B cell (primary cell): Measurements from ENCODE around the gene ZNF354B. TPM values are rescaled to one million over a fixed set of nuclear protein-coding genes. Genes with fewer than 3 reads are reported as not detected.

Experiments used
- ATAC-seq: fragments of 200-7000 bp; cut with Tn5 transposase; one replicate; pipeline ENCODE4 v1.10.0; 2021; ENCODE audit warnings: low read depth, mild to moderate bottlenecking, moderate number of reproducible peaks, moderate library complexity
- CTCF ChIA-PET: fragments of 350-600 bp; sonication (Branson Sonifier 250); formaldehyde crosslinking; loops from one replicate; lab custom pipeline; 2021; ENCODE audit warnings: antibody characterized with exemption, inconsistent platforms; lab: Charles Lee
- POLR2A ChIA-PET: fragments of 350-600 bp; sonication (Branson Sonifier 250); formaldehyde crosslinking; loops from one replicate; lab custom pipeline; 2021; ENCODE audit warnings: antibody characterized with exemption; lab: Charles Lee
- DNase-seq: peaks from one replicate; pipeline ENCODE4 v3.0.0; 2013
- H2AFZ ChIP-seq: 2 replicates; pipeline ENCODE4 v1.6.1; 2012; ENCODE audit warnings: mild to moderate bottlenecking, low read depth, low read length; ENCODE audit not compliant: insufficient read depth, poor library complexity, severe bottlenecking
- H3K27ac ChIP-seq, 2 donors: 1 replicate in 1 of 2; 2 replicates in 1 of 2; pipeline ENCODE4 v1.5.1; 2012 to 2013; ENCODE audit warnings: low read length in 2 of 2, mild to moderate bottlenecking in 2 of 2, moderate library complexity in 1 of 2
- H3K27me3 ChIP-seq, 4 experiments: fragments of 200-600 bp in 1 of 4; sonication (generic) in 1 of 4; replicated peaks in 1 of 4; 1 replicate in 2 of 4; 2 replicates in 2 of 4; pipeline versions ENCODE4 v1.6.1 to v1.7.0; 2013 to 2016; ENCODE audit warnings: low read length in 3 of 4, mild to moderate bottlenecking in 2 of 4, mixed read lengths in 1 of 4, moderate library complexity in 1 of 4; ENCODE audit not compliant: insufficient read depth in 4 of 4, control insufficient read depth in 3 of 4; ENCODE audit errors: control extremely low read depth in 1 of 4
- H3K36me3 ChIP-seq, 2 experiments: replicated peaks in 1 of 2; 1 replicate in 1 of 2; 2 replicates in 1 of 2; pipeline versions ENCODE4 v1.6.1 to v1.7.1; 2013; ENCODE audit warnings: low read length in 1 of 2; ENCODE audit not compliant: insufficient read depth in 2 of 2, control insufficient read depth in 1 of 2; ENCODE audit errors: control extremely low read depth in 1 of 2, extremely low read depth in 1 of 2
- H3K4me1 ChIP-seq, 2 donors: fragments of 200-600 bp in 1 of 2; sonication (generic) in 1 of 2; 1 replicate in 1 of 2; 2 replicates in 1 of 2; pipeline versions ENCODE4 v1.5.1 to v1.6.1; 2013 to 2017; ENCODE audit warnings: low read length in 2 of 2; ENCODE audit not compliant: control insufficient read depth in 2 of 2, insufficient read depth in 2 of 2
- H3K4me2 ChIP-seq: replicated peaks from 2 replicates; pipeline ENCODE3; 2012; ENCODE audit warnings: mild to moderate bottlenecking, low read depth, low read length; ENCODE audit not compliant: poor library complexity, severe bottlenecking
- H3K4me3 ChIP-seq, 5 experiments: fragments of 200-600 bp in 1 of 5; sonication (generic) in 1 of 5; 1 replicate in 3 of 5; 2 replicates in 2 of 5; pipeline versions ENCODE4 v1.5.1 to v1.7.0; 2011 to 2016; ENCODE audit warnings: low read length in 4 of 5, mild to moderate bottlenecking in 4 of 5, low read depth in 2 of 5, control low read depth in 1 of 5, moderate library complexity in 1 of 5; ENCODE audit not compliant: insufficient read depth in 1 of 5; ENCODE audit errors: control extremely low read depth in 1 of 5, extremely low read depth in 1 of 5
- H3K79me2 ChIP-seq: fragments of 200-600 bp; sonication (generic); one replicate; pipeline ENCODE4 v1.6.0; 2016; ENCODE audit warnings: low read length; ENCODE audit not compliant: control insufficient read depth, insufficient read depth
- H3K9ac ChIP-seq: fragments of 200-600 bp; sonication (generic); 2 replicates; pipeline ENCODE4 v1.6.1; 2017; ENCODE audit warnings: mild to moderate bottlenecking, low read length, moderate library complexity
- H3K9me3 ChIP-seq, 3 donors: one replicate each; pipeline versions ENCODE4 v1.6.1 to v1.7.1; 2013; ENCODE audit warnings: low read length in 2 of 3; ENCODE audit not compliant: control insufficient read depth in 2 of 3, insufficient read depth in 1 of 3; ENCODE audit errors: control extremely low read depth in 1 of 3
- H4K20me1 ChIP-seq: 2 replicates; pipeline ENCODE4 v1.6.0; 2012; ENCODE audit warnings: mild to moderate bottlenecking, low read length; ENCODE audit not compliant: insufficient read depth, control insufficient read depth, poor library complexity, severe bottlenecking
- H3K27ac Mint-ChIP-seq: one replicate; pipeline ENCODE4 v1.8.0; 2021; ENCODE audit warnings: mixed read lengths
- H3K27me3 Mint-ChIP-seq: one replicate; pipeline ENCODE4 v1.8.0; 2021; ENCODE audit warnings: mixed read lengths
- H3K4me1 Mint-ChIP-seq: one replicate; pipeline ENCODE4 v1.8.0; 2021; ENCODE audit warnings: mixed read lengths
- H3K4me3 Mint-ChIP-seq: one replicate; pipeline ENCODE4 v1.8.0; 2021; ENCODE audit warnings: mixed read lengths
- H3K9me3 Mint-ChIP-seq: one replicate; pipeline ENCODE4 v1.8.0; 2022; ENCODE audit warnings: mixed read lengths; ENCODE audit not compliant: insufficient read depth
- EZH2 ChIP-seq: IDR thresholded peaks from 2 replicates; pipeline ENCODE4 v1.6.1; 2012; ENCODE audit warnings: borderline replicate concordance, low read depth, mild to moderate bottlenecking, moderate library complexity, low read length; ENCODE audit not compliant: insufficient read depth, poor library complexity, severe bottlenecking
- WGBS: methylation state at CpG from one replicate; pipeline ENCODE4 v1.1.5; 2013; ENCODE audit warnings: missing lambda C conversion rate; ENCODE audit not compliant: insufficient coverage; 5-methylcytosine and 5-hydroxymethylcytosine counted together
- intact Hi-C: fragments of 100-400 bp; cut with micrococcal nuclease; formaldehyde crosslinking; loops from one replicate; pipeline ENCODE4 v1.10.0; 2022
- polyA plus RNA-seq: library from polyadenylated mRNA; depleted of rRNA; stranded (reverse); fragments of >200 nt; gene quantifications from 2 replicates; pipeline ENCODE4 v1.2.3, GENCODE V29; 2012
- total RNA-seq, 2 donors: library from RNA; stranded (reverse); fragments of 120-200 nt in 1 of 2; gene quantifications; 1 replicate in 1 of 2; 2 replicates in 1 of 2; pipeline versions ENCODE4 v1.2.3 to v1.2.4, GENCODE V29; 2013 to 2022
- TF ChIP-seq, protein P1 (sequence below): fragments of 200-600 bp; IDR thresholded peaks from one replicate; pipeline ENCODE4 v1.8.0; 2022; ENCODE audit warnings: antibody characterized with exemption, mild to moderate bottlenecking

ZNF354B gene
- total and polyA plus RNA-seq, 2 donors (not counting 1 experiment from before 2014, with no cell fraction given), result 19.5 to 34.6 TPM

DNA sequence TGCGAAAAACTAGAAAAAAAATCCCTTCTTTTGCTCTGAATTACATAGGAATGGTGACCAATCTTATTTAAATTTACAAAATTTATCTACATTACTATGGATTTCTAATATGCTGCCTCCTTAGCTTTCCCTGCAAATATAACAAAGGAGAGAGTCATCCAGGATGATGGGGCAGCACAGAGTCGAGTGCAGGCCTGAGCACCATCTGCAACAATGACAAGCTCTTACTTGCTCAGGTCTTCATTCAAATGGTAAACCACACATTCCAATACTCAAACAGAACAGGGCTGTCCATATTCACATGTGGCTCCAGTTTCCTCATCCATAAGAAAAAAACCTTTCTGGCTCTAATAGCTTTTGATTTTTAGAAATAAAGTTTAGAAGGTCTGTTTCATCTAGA is 33.5 kb upstream of the ZNF354B start:
- WGBS, result 100% methylated on average over 1 of the region's 2 CpGs
- Histone ChIP-seq H3K4me3 (no peak overlapping the region), H4K20me1 (no peaks in the 10 kb centered on the region), H3K4me2 (no peak overlapping the region), H3K36me3 (no peaks in the 10 kb centered on the region), H3K9me3 (peaks cover 0 to under 1% (median 0%) of the 10 kb centered on the region in 3 donors), H3K4me1 (no peaks in the 10 kb centered on the region), H3K27ac (no peak overlapping the region), H3K27me3 (peaks cover 0 to 2% (median 0%) of the 10 kb centered on the region in 4 experiments), H3K9ac (no peak overlapping the region), H2AFZ (no peak overlapping the region), H3K79me2 (no peaks in the 10 kb centered on the region)
- DNase-seq (no peak), ATAC-seq (no peak)
- Mint-ChIP-seq H3K27me3 (peaks cover 7% of the 10 kb centered on the region), H3K4me3 (no peak overlapping the region), H3K4me1 (no peaks in the 10 kb centered on the region), H3K27ac (no peak overlapping the region), H3K9me3 (no peaks in the 10 kb centered on the region)
- TF ChIP-seq, protein P1, sequence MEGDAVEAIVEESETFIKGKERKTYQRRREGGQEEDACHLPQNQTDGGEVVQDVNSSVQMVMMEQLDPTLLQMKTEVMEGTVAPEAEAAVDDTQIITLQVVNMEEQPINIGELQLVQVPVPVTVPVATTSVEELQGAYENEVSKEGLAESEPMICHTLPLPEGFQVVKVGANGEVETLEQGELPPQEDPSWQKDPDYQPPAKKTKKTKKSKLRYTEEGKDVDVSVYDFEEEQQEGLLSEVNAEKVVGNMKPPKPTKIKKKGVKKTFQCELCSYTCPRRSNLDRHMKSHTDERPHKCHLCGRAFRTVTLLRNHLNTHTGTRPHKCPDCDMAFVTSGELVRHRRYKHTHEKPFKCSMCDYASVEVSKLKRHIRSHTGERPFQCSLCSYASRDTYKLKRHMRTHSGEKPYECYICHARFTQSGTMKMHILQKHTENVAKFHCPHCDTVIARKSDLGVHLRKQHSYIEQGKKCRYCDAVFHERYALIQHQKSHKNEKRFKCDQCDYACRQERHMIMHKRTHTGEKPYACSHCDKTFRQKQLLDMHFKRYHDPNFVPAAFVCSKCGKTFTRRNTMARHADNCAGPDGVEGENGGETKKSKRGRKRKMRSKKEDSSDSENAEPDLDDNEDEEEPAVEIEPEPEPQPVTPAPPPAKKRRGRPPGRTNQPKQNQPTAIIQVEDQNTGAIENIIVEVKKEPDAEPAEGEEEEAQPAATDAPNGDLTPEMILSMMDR, result no peak
- TF ChIP-seq EZH2, result no peak
- intact Hi-C loops, result no loop called here
- CTCF ChIA-PET, result no interaction called here
- POLR2A ChIA-PET, result no interaction called here

DNA sequence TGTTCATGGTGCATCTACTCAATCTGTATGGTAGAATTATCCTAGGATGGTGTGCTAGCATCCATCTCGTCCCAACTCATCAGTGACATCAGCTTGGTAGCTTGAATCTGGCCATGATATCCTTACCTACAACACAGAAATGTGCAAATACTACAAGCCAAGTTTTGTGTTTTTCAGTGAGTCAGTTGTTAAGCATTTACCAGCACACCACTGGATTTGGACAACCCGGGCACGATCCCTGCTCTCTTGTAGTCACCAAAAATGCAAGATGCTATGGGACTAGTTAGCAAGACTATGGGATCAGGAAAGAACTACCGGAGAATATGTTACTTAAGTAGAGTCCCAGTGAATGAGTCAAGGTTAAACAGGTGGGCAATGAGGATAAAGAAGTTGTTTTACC is 32.1 kb upstream of the ZNF354B start:
- H3K9me3 Mint-ChIP-seq, result no peaks in the 10 kb centered on the region
- ChIA-PET CTCF (no interaction called here), POLR2A (no interaction called here)
- intact Hi-C loops, result no loop called here
- H3K9ac ChIP-seq, result no peak overlapping the region
- H3K4me3 ChIP-seq, result no peak overlapping the region
- peaks cover 4% of the 10 kb centered on the region for H3K27me3 Mint-ChIP-seq
- H2AFZ ChIP-seq, result no peak overlapping the region
- no peak overlapping the region for H3K4me3 Mint-ChIP-seq
- H3K4me1 ChIP-seq, result no peaks in the 10 kb centered on the region
- no peaks in the 10 kb centered on the region for H3K36me3 ChIP-seq
- H3K27ac Mint-ChIP-seq, result no peak overlapping the region
- peaks cover 0 to 9% (median 0%) of the 10 kb centered on the region in 3 donors for H3K9me3 ChIP-seq
- ATAC-seq, result no peak
- 77% methylated on average over 3 of the region's 4 CpGs for WGBS
- no peak overlapping the region for H3K4me2 ChIP-seq
- no peak for DNase-seq
- no peaks in the 10 kb centered on the region for H4K20me1 ChIP-seq
- TF ChIP-seq, protein P1, result no peak
- TF ChIP-seq EZH2, result no peak
- H3K27me3 ChIP-seq, result peaks cover 0 to 2% (median 0%) of the 10 kb centered on the region in 4 experiments
- H3K79me2 ChIP-seq, result no peaks in the 10 kb centered on the region
- no peaks in the 10 kb centered on the region for H3K4me1 Mint-ChIP-seq
- H3K27ac ChIP-seq, result no peak overlapping the region
